Stimulated activated CD4-positive, alpha-beta T cell treated with anti-CD3 and anti-CD28 coated beads, Interleukin-1b, Interleukin-23, amount 100 ng/mL, for 48 hours (primary cell): ENCODE results near the gene DDIAS.
"Not testable (repeated sequence)": the region's sequence is repeated elsewhere in the genome, so short reads cannot be mapped to it uniquely, and the experiment has no call there.

ENCODE experiments used
- DNase-seq: peaks from one replicate; pipeline ENCODE4 v3.0.0-alpha.2; 2020

Gene DDIAS

GRCh38 chr11:82922396-82923173, 21.0 kb downstream of the DDIAS start:
- DNase-seq, result not testable (repeated sequence)

GRCh38 chr11:82924522-82925224, 23.1 kb downstream of the DDIAS start:
- DNase-seq, result no peak

DNA sequence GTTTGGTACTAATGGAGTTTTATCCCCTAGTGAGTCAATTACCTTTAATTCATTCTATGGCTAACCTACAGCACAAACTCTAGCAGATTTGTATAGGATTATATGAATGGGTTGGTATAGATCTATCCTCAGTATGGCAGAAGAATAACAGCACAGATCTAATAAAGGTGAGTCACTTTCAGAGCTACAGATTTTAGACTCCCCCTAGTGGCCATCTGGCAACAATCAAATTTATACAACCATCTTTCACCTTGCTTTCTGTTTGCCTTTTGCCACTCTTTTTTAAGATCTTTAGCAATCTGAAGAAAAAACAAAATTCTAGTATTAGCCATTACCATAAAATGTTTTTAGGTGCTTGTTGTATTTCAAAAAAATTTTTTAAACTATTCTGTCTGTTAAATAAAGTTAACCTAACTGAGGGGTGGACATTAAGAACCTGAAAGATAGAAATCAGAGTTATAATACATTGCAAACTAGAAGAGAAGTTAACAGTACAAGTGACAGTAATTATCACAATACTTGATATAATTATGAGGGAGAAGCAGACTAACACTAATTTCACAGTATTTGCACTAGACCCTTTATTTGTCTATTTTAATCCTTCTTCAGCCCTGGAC, 25.8 kb downstream of the DDIAS start:
- DNase-seq, result no peak

DNA sequence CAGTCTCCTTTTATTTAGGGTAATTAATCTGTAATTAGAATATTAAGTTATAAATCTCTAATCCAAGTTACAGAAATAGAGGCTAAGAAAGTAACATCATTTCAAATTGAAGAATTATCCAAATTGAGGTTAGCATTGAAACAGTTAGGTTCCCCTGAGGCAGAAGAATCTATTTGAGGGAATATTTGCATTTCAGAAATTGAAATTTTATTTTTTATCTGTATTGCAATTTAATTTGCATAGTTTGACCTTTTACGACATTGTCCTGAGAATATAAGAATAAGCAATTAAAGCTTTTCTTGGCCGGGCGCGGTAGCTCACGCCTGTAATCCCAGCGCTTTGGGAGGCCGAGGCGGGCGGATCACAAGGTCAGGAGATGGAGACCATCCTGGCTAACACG, 27.6 kb downstream of the DDIAS start:
- DNase-seq, result no peak

- DNase-seq, result no peak
Observed at GRCh38 chr11:82930229-82930628, 28.7 kb downstream of the DDIAS start.

- no peak for DNase-seq
Observed at GRCh38 chr11:82930734-82931133, 29.2 kb downstream of the DDIAS start.

GRCh38 chr11:82932564-82932963, 31.0 kb downstream of the DDIAS start:
- DNase-seq, result no peak

DNA sequence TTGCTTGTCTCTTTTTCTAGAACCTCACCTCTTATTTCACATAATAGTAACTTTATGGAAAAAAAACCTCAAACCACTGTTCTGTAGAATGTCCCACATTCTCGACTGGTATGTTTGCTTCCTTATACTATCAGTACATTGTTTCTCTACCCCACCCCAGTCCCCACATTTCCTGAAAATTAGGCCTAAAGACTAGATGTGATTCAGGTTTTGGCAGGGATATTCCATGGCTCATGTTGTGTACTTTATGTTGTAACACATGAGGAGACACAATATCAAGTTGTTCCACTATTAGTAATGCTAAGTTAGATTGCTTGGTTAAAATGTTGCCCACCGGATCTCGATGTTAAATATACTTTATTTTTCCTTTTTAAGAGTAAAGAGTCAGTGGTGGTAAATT, 34.7 kb downstream of the DDIAS start:
- DNase-seq, result no peak

- no peak for DNase-seq
Observed at GRCh38 chr11:82937554-82937953, 36.0 kb downstream of the DDIAS start.

GRCh38 chr11:82939456-82939855, 37.9 kb downstream of the DDIAS start:
- DNase-seq, result no peak

DNA sequence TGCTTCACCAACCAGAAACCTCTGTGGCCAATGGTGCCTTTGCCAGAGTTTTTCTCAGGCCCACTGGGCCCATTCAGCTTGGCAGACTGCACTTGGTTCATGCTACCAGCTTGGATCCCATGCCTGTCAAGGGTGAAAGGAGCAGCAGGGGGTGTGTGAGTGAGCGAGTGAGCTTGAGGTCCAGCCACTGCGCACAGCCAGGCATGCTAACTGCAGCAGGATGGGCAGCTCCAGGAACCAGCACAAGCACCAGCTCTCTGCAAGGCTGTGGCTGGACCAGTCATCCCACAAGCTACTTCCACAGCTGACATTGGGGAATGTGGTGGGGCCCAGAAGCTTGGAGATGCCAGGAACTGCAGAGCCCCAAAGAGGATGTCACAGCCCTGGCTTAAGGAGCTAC, 40.8 kb downstream of the DDIAS start:
- no peak for DNase-seq

DNA sequence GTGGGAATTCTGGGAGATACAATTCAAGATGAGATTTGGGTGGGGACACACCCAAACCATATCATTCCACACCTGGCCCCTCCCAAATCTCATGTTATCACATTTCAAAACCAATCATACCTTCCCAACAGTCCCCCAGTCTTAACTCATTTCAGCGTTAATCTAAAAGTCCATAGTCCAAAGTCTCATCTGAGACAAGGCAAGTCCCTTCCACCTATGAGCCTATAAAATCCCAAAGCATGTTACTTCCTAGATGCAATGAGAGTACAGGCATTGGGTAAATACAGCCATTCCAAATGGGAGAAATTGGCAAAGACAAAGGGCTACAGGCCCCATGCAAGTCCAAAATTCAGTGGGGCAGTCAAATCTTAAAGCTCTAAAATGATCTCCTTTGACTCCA, 41.9 kb downstream of the DDIAS start:
- DNase-seq, result not testable (repeated sequence)

- DNase-seq, result no peak
Observed at GRCh38 chr11:82944198-82944597, 42.7 kb downstream of the DDIAS start.

GRCh38 chr11:82945041-82945440, 43.5 kb downstream of the DDIAS start:
- DNase-seq, result not testable (repeated sequence)

- no peak for DNase-seq
Observed at GRCh38 chr11:82945682-82946081, 44.1 kb downstream of the DDIAS start.

GRCh38 chr11:82949352-82949751, 47.8 kb downstream of the DDIAS start:
- DNase-seq, result no peak

DNA sequence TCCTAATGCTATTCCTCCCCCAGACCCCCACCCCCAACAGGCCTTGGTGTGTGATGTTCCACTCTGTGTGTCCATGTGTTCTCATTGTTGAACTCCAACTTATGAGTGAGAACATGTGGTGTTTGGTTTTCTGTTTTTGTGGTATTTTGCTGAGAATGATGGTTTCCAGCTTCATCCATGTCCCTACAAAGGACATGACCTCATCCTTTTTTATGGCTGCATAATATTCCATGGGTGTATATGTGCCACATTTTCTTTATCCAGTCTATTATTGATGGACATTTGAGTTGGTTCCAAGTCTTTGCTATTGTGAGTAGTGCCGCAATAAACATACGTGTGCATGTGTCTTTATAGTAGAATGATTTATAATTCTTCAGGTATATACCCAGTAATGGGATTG, 49.0 kb downstream of the DDIAS start:
- not testable (repeated sequence) for DNase-seq

DNA sequence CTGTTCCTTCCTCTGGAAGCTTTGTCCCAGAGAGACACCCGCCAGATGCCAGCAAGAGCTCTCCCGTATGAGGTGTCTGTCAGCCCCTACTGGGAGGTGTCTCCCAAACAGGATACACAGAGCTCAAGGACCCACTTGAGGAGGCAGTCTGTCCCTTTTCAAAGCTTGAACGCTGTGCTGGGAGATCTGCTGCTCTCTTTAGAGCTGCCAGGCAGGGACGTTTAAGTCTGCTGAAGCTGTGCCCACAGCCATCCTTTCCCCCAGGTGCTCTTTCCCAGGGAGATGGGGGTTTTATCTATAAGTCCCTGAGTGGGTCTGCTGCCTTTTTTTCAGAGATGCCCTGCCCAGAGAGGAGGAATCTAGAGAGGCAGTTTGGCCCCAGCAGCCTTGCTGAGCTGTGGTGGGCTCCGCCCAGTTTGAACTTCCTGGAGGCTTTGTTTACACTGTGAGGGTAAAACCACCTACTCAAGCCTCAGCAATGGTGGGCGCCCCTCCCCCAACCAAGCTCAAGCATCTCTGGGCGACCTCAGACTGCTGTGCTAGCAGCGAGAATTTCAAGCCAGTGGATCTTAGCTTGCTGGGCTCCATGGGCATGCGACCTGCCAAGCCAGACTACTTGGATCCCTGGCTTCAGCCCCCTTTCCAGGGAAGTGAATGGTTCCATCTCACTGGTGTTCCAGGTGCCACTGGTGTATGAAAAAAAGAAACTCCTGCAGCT, 54.4 kb downstream of the DDIAS start:
- DNase-seq, result peak; percentile 37

GRCh38 chr11:82959987-82960778, 58.6 kb downstream of the DDIAS start:
- no peak for DNase-seq

DNA sequence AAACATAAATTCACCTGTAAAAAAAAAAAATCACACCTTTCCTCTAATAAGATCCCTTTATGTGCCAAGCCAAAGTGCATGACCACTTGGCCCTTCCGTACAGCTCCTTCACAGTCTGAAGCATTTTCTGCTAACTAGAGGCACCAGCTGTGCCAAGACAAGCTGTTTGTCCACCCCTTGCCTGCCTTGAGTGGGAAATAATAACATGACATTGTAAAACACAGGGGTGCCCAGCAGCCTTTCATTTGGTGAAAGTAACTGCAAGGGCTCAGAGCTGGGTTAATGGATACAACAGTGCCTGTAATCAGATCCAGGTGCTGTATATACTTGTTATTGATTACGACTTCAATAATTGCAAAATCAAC, 59.2 kb downstream of the DDIAS start:
- DNase-seq, result no peak

DNA sequence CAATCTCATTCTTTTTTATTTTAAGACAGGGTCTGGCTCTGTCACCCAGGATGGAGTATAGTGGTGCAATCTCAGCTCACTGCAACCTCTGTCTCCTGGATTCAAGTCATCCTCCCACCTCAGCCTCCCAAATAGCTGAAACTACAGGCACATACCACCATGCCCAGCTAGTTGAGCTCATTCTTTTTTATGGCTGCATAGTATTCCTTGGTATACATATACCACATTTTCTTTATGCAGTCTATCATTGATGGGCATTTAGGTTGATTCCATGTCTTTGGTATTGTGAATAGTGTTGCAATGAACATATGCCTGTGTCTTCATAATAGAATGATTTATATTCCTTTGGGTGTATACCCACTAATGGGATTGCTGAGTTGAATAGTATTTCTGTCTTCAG, 60.5 kb downstream of the DDIAS start:
- not testable (repeated sequence) for DNase-seq

DNA sequence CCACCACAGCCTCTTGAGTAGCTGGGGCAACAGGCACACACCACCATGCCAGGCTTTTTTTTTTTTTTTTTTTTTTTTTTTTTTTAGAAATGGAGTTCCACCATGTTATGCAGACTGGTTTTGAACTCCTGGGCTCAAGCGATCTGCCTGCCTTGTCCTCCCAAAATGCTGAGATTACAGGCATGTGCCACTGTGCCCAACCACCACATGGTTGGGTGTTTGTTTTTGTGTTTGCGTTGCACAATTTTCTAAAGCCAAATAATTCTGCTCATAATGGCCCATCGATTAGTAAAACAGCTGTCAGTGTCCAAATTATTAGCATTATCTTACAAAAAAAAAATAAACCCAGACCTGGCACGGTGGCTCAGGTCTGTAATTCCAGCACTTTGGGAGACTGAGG, 65.8 kb downstream of the DDIAS start:
- DNase-seq, result no peak

DNA sequence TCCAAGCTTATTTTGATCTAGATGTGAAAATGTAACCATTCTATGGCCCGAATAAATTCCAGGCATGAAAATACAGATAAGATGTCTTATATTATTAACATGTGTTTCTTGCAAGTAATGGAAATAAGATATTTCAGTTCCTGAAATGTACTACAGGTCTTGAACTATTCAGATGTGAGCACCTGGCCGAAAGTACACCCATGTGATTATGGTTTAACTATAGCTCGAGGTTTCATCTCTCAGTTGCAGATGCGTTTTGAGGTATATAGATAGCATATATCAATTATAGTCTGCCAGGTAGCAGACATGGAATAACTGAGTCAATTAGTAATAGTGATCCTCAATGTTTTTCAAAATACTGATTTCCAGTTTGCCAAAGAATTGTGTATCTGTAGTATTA, 68.3 kb downstream of the DDIAS start:
- DNase-seq, result no peak
